Gastroesophageal sphincter (tissue), 3 donors: ENCODE results near the gene LDAH.
"Not testable (repeated sequence)": the region's sequence is repeated elsewhere in the genome, so short reads cannot be mapped to it uniquely, and the experiment has no call there.

Source experiments
- POLR2A ChIP-seq, 2 donors: fragments of 450-650 bp; IDR thresholded peaks; one replicate each; pipeline ENCODE4 v1.6.1; 2017; ENCODE audit warnings: antibody characterized with exemption in 2 of 2, mild to moderate bottlenecking in 2 of 2, moderate library complexity in 1 of 2
- POLR2AphosphoS5 ChIP-seq: sonication (generic); formaldehyde crosslinking; IDR thresholded peaks from one replicate; pipeline ENCODE4 v1.6.1; 2017; ENCODE audit warnings: antibody characterized with exemption
- TF ChIP-seq, protein P1 (sequence below), 4 experiments: fragments of 200-600 bp in 2 of 4; fragments of 450-650 bp in 2 of 4; sonication (generic) in 1 of 4; IDR thresholded peaks; one replicate each; pipeline ENCODE4 v1.5.1; 2017 to 2019; ENCODE audit warnings: antibody characterized with exemption in 4 of 4, mild to moderate bottlenecking in 2 of 4, moderate library complexity in 2 of 4

DNA sequence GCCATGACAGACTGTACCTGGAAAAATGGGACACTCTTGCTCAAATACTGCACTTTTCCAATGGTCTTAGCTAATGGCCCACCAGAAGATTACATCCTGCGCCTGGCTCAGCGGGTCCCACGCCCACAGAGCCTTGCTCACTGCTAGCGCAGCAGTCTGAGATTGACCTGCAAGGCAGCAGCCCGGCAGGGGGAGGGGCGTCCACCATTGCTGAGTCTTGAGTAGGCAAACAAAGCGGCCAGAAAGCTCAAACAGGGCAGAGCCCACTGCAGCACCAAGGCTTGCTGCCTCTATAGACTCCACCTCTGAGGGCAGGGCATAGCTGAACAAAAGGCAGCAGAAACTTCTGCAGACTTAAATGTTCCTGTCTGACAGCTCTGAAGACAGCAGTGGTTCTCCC lies 111.3 kb downstream of the LDAH start:
- TF ChIP-seq POLR2AphosphoS5; POLR2A (IDR thresholded peaks at IDR 0.05): not testable (repeated sequence)
- TF ChIP-seq, protein P1, sequence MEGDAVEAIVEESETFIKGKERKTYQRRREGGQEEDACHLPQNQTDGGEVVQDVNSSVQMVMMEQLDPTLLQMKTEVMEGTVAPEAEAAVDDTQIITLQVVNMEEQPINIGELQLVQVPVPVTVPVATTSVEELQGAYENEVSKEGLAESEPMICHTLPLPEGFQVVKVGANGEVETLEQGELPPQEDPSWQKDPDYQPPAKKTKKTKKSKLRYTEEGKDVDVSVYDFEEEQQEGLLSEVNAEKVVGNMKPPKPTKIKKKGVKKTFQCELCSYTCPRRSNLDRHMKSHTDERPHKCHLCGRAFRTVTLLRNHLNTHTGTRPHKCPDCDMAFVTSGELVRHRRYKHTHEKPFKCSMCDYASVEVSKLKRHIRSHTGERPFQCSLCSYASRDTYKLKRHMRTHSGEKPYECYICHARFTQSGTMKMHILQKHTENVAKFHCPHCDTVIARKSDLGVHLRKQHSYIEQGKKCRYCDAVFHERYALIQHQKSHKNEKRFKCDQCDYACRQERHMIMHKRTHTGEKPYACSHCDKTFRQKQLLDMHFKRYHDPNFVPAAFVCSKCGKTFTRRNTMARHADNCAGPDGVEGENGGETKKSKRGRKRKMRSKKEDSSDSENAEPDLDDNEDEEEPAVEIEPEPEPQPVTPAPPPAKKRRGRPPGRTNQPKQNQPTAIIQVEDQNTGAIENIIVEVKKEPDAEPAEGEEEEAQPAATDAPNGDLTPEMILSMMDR (IDR thresholded peaks at IDR 0.05) = not testable (repeated sequence)
